Stimulated activated naive CD8-positive, alpha-beta T cell treated with anti-CD3 and anti-CD28 coated beads, Interleukin-15, amount 100 ng/mL, for 72 hours (primary cell): ENCODE results near the gene CAPN5.
A peak's percentile ranks its signal among the peaks of the same experiment; 100 is the strongest.
"Not testable (repeated sequence)": the region's sequence is repeated elsewhere in the genome, so short reads cannot be mapped to it uniquely, and the experiment has no call there.

ENCODE experiments used
- ATAC-seq: fragments of 150-1000 bp; cut with Tn5 transposase; 2 replicates; pipeline ENCODE4 v1.10.0; 2021; ENCODE audit warnings: mild to moderate bottlenecking, moderate library complexity
- DNase-seq, 2 donors: peaks; one replicate each; pipeline ENCODE4 v3.0.0; 2021 to 2022
- H3K27ac Mint-ChIP-seq, 2 donors: one replicate each; pipeline ENCODE4 v1.8.0; 2022; ENCODE audit warnings: mild to moderate bottlenecking in 2 of 2, mixed read lengths in 2 of 2, moderate library complexity in 2 of 2
- H3K27me3 Mint-ChIP-seq: one replicate; pipeline ENCODE4 v1.8.0; 2022; ENCODE audit warnings: mixed read lengths
- H3K4me1 Mint-ChIP-seq: one replicate; pipeline ENCODE4 v1.8.0; 2022; ENCODE audit warnings: mild to moderate bottlenecking, mixed read lengths
- H3K4me3 Mint-ChIP-seq, 2 donors: one replicate each; pipeline ENCODE4 v1.8.0; 2022; ENCODE audit warnings: mild to moderate bottlenecking in 2 of 2, mixed read lengths in 2 of 2, moderate library complexity in 1 of 2
- H3K9me3 Mint-ChIP-seq, 2 donors: one replicate each; pipeline ENCODE4 v1.8.0; 2022; ENCODE audit warnings: mixed read lengths in 2 of 2

CAPN5 gene

DNA sequence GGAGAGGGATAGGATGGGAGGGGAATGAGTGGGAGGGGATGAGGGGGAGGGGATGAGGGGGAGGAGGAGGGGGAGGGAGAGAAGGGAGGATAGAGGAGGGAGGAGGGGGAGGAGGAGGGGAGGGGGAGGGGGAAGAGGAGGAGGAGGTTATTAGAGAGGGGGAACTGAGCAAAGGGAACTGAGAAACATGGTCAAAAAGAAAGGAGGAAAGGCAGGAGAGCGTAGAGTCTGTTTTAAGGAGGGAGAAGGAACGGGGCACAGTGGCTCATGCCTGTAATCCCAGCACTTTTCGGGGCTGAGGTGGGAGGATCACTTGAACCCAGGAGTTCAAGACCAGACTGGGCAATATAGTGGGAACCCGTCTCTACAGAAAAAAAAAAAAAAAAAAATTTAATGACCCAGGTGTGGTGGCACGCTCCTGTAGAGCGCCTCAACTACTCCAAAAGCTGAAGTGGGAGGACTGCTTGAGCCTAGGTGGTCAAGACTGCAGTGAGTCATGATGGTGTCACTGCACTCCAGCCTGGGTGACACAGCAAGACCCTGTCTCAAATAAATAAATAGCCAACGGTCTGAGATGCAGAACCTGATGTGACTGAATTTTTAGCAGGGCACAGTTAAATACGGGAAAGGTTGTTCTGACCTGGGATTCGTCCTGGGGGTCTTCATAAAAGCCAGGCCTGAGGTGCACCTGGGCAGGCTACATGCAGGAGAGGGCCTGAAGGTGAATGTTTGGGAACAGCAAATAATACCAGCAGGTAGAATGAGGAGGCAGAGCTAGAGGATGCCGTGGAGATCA is 28.5 kb upstream of the CAPN5 start:
- Mint-ChIP-seq H3K27ac (no peak overlapping the region), H3K4me1 (peaks cover 15% of the 10 kb centered on the region), H3K4me3 (no peak overlapping the region), H3K27me3 (peaks cover 66% of the 10 kb centered on the region), H3K9me3 (no peaks in the 10 kb centered on the region)
- DNase-seq (no peak), ATAC-seq (no peak)

DNA sequence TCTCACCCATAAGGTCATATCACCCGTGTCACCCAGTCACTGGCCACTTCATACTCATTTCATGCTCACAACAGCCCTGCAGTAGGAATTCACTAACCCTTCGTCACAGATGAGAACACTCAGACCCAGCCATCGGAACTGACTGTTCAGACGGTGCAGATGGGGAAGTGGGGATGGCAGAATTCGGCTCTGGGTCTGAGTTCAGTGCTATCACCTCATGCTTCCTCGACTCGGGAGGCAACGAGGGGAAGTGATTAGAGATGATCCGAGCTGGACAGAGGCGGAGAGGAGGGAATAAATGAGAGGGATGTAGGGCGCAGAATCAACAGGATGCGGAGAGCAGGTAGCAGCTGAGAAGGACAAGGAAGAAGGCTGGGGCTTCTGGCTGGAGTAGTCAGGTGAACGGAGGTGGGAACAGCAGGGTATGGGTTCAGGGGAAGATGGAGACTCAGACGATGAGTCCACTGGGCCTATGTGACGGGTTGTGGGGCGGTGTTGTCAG is 27.9 kb upstream of the CAPN5 start:
- Mint-ChIP-seq H3K27me3 (peaks cover 69% of the 10 kb centered on the region), H3K9me3 (no peaks in the 10 kb centered on the region), H3K4me1 (peaks cover 15% of the 10 kb centered on the region), H3K27ac (no peak overlapping the region), H3K4me3 (peak overlapping the region; percentile 34 to 55)
- DNase-seq, result no peak
- ATAC-seq, result peak; percentile 22

DNA sequence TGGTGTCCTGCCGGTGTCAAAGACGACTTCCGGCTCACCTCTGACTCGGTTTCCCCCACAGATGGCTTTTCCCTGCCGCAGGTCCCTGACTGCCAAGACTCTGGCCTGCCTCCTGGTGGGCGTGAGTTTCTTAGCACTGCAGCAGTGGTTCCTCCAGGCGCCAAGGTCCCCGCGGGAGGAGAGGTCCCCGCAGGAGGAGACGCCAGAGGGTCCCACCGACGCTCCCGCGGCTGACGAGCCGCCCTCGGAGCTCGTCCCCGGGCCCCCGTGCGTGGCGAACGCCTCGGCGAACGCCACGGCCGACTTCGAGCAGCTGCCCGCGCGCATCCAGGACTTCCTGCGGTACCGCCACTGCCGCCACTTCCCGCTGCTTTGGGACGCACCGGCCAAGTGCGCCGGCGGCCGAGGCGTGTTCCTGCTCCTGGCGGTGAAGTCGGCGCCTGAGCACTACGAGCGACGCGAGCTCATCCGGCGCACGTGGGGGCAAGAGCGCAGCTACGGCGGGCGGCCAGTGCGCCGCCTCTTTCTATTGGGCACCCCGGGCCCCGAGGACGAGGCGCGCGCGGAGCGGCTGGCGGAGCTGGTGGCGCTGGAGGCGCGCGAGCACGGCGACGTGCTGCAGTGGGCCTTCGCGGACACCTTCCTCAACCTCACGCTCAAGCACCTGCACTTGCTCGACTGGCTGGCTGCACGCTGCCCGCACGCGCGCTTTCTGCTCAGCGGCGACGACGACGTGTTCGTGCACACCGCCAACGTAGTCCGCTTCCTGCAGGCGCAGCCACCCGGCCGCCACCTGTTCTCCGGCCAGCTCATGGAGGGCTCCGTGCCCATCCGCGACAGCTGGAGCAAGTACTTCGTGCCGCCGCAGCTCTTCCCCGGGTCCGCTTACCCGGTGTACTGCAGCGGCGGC is 27.0 kb upstream of the CAPN5 start:
- Mint-ChIP-seq H3K27me3 (peaks cover 75% of the 10 kb centered on the region), H3K27ac (no peak overlapping the region), H3K4me3 (peak overlapping the region; percentile 33 to 60), H3K9me3 (no peaks in the 10 kb centered on the region), H3K4me1 (peaks cover 15% of the 10 kb centered on the region)
- ATAC-seq, result peak; percentile 65
- DNase-seq, result peak; percentile 26 to 32

DNA sequence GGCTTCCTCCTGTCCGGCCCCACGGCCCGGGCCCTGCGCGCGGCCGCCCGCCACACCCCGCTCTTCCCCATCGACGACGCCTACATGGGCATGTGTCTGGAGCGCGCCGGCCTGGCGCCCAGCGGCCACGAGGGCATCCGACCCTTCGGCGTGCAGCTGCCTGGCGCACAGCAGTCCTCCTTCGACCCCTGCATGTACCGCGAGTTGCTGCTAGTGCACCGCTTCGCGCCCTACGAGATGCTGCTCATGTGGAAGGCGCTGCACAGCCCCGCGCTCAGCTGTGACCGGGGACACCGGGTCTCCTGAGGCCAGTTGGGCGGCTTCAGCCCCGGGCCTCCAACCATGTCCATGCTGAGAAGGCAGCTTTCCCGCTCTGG is 26.4 kb upstream of the CAPN5 start:
- ATAC-seq (peak; percentile 33), DNase-seq (no peak)
- Mint-ChIP-seq H3K4me3 (peak overlapping the region; percentile 46 to 60), H3K27me3 (peaks cover 80% of the 10 kb centered on the region), H3K27ac (no peak overlapping the region), H3K9me3 (no peaks in the 10 kb centered on the region), H3K4me1 (peaks cover 15% of the 10 kb centered on the region)

DNA sequence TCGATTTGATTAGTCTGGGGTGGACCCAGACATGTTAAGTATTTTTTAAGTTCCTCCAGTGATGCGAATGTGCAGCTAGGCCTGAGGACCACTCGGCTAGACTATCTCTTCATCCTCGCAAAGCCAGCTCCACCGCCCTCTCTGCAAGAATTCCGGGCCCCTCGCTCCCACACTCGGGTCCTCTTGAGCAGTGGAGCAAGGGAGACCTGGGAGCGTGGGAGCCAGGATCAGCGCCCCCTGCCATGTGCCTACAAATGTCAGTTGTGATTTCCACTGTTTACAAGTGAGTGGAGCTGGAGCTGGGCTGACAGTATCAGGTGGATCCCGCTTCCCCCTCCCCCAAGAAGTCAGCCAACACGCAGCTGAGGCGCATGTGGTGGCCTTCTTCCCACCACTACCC is 25.9 kb upstream of the CAPN5 start:
- no peak for ATAC-seq
- no peaks in the 10 kb centered on the region for H3K9me3 Mint-ChIP-seq
- H3K27me3 Mint-ChIP-seq, result peaks cover 85% of the 10 kb centered on the region

DNA sequence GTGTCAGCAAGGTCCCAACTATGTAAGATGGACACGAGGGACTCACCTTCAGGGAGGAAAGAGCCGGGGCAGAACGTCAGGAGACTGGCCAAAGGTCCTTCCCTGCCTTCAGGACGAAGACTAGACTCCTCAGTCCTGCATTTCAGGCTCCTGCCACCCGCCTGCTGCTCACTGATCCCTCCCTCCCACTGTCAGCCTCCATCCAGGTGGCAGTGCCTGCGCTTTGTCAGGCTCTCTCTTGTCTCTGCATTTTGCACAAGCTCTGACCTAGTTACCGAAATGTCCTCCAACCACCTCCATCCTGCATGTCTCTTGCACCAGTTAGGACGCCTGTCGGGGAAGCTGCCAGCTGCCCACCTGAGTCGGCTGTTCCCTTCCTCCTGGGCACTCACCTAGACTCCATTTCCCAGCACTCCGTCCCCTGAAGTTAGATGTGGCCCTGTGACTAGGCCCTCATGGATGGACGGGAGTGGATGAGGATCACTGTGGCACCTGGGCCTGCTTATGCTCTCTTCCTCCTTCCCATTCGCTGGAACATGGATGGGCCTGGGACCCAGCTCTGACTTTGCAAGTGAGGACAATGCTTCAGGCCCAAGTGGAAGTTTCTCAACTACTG is 24.6 kb upstream of the CAPN5 start:
- H3K27me3 Mint-ChIP-seq, result peaks cover 80% of the 10 kb centered on the region
- H3K9me3 Mint-ChIP-seq, result no peaks in the 10 kb centered on the region
- no peak overlapping the region for H3K4me3 Mint-ChIP-seq
- ATAC-seq, result no peak
- no peak for DNase-seq
- peak overlapping the region in 1 of 2 donors; percentile 23 for H3K27ac Mint-ChIP-seq
- H3K4me1 Mint-ChIP-seq, result peaks cover 32% of the 10 kb centered on the region

More for the DNA sequence above, 25.9 kb upstream of the CAPN5 start:
- Mint-ChIP-seq H3K4me1 (peaks cover 20% of the 10 kb centered on the region), H3K4me3 (peak overlapping the region; percentile 22 to 60), H3K27ac (no peak overlapping the region)
- DNase-seq, result no peak

DNA sequence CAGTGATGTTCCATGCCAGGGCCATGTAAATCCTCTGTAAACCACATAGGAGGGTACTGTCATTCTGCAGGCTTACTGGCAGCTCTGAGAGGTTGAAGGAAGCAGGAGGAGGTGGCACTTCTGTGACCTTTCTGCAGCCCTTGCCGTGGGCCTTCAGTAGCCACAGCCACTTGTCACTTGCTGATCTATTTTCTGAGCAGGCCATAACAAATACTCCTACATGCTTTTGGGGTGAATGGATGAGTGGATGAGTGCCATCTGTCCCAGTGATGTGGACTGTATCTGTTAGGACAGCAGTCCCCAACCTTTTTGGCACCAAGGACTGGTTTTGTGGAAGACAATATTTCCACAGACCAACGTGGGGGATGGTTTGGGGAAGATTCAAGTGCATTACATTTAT is 22.4 kb upstream of the CAPN5 start:
- peaks cover 58% of the 10 kb centered on the region for H3K27me3 Mint-ChIP-seq
- H3K4me3 Mint-ChIP-seq, result no peak overlapping the region
- H3K27ac Mint-ChIP-seq, result no peak overlapping the region
- no peak for DNase-seq
- H3K4me1 Mint-ChIP-seq, result peaks cover 29% of the 10 kb centered on the region
- H3K9me3 Mint-ChIP-seq, result no peaks in the 10 kb centered on the region
- ATAC-seq, result no peak

DNA sequence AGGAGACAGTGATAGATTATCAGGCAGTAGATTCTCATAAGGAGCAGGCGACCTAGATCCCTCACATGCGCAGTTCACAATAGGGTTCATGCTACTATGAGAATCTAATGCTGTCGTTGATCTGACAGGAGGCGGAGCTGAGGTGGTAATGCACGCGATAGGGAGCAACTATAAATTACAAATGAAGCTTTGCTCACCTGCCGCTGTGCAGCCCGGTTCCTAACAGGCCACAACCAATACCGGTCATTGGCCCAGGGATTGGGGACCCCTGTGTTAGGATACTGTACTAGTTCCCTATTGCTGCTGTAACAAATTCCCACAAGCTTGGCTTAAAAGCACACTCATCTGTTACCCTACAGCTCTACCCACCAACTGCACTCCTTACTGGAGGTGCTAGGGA is 21.9 kb upstream of the CAPN5 start:
- Mint-ChIP-seq H3K27me3 (peaks cover 53% of the 10 kb centered on the region), H3K27ac (no peak overlapping the region), H3K9me3 (no peaks in the 10 kb centered on the region), H3K4me1 (peaks cover 29% of the 10 kb centered on the region), H3K4me3 (no peak overlapping the region)
- ATAC-seq (no peak), DNase-seq (no peak)

DNA sequence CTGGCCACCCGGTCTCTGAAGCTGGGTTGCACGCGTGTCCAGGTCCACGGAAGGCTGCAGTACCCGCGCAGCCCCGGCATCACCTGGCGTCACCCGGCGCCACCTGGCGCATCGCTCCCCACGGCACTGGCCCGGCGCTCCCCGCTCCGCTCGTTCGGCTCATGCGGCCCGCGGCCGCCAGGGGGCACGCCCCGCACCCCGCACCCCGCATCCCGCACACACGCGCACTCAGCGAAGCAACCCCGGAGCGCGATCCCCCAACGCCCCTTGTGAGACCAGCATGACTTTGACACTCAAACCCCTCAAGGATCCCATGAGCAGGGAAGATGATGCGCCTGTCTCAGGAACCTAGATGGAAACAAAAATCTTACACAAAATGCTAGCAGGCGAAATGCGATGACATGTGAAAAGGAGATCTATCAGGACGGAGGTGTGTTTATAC is 20.7 kb upstream of the CAPN5 start:
- Mint-ChIP-seq H3K9me3 (no peaks in the 10 kb centered on the region), H3K27ac (no peak overlapping the region), H3K27me3 (peaks cover 41% of the 10 kb centered on the region), H3K4me3 (peak overlapping the region; percentile 38 to 49), H3K4me1 (peaks cover 20% of the 10 kb centered on the region)
- peak; percentile 68 to 73 for DNase-seq
- ATAC-seq, result peak; percentile 72

DNA sequence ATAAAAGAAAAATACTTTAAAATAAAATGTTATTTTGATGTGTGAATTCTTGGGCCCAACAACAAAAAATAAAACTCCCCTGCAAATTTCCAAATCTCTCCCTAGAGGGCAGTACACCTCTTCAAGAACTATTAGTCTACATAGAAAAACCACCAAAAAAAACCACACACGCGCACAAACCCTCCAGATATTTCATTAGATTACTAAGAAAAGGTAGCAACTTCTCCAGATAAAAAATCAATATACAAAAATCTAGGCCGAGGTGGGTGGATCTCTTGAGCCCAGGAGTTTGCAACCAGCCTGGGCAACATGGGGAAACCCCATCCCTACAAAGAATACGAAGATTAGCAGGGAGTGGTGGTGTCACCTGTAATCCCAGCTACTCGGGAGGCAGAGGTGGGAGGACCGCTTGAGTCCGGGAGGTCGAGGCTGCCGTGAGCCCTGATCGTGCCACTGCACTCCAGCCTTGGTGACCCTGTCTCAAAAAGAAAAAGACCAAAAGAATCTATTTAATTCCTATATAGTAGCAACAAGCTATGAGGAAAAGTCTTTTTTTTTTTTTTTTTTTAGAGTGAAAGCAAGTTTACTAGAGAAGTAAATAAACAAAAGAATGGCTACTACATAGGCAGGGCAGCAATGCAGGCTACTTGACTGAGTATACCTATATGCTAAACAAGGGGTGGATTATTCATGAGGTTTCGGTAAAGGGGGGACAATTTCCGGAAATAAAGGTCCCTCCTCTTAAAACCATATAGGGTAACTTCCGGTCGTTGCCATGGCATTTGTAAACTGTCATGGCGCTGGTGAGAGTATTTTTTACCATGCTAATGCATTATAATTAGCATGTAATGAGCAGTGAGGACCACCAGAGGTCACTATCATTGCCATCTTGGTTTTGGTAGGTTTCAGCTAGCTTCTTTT is 19.5 kb upstream of the CAPN5 start:
- peak; percentile 96 for ATAC-seq
- Mint-ChIP-seq H3K4me1 (peaks cover 20% of the 10 kb centered on the region), H3K4me3 (peak overlapping the region; percentile 54 to 73), H3K27ac (peak overlapping the region in 1 of 2 donors; percentile 33), H3K9me3 (no peaks in the 10 kb centered on the region), H3K27me3 (peaks cover 29% of the 10 kb centered on the region)
- peak; percentile 77 to 83 for DNase-seq

DNA sequence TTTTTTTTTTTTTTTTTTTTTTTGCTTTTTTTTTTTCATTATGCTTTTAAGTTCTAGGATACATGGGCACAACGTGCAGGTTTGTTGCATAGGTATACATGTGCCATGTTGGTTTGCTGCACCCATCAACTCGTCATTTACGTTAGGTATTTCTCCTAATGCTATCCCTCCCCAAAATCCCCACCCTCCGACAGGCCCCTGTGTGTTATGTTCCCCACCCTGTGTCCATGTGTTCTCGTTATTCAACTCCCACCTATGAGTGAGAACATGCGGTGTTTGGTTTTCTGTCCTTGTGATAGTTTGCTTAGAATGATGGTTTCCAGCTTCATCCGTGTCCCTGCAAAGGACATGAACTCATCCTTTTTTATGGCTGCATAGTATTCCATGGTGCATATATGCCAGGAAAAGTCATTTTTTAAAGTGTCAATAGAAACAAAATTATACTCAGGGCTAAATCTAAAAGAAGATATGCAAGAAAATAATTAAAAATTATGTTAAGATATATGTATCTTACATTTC is 18.8 kb upstream of the CAPN5 start:
- Mint-ChIP-seq H3K4me1 (peaks cover 20% of the 10 kb centered on the region), H3K27me3 (peaks cover 23% of the 10 kb centered on the region)
- H3K4me3 Mint-ChIP-seq, H3K9me3 Mint-ChIP-seq, ATAC-seq, H3K27ac Mint-ChIP-seq, DNase-seq: not testable (repeated sequence)

DNA sequence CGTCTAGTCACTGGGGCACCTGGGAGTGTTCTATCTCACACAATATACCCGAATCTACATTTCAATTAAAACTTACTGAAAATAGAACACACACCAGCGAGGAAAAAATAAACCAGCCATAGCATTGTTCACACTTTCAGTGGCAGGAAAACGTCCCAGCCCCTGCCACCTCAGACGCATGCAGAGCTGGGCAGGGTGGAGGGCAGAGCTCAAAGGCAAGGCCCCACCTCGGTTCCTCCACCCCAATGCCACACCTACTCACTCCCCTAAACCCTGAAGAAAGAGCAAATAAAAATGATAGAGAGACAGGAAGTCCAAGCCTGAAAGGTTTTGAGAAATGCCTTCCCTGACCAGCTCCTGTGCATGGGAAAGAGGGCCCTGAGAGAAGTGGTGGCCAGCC is 17.7 kb upstream of the CAPN5 start:
- H3K4me3 Mint-ChIP-seq, result no peak overlapping the region

DNA sequence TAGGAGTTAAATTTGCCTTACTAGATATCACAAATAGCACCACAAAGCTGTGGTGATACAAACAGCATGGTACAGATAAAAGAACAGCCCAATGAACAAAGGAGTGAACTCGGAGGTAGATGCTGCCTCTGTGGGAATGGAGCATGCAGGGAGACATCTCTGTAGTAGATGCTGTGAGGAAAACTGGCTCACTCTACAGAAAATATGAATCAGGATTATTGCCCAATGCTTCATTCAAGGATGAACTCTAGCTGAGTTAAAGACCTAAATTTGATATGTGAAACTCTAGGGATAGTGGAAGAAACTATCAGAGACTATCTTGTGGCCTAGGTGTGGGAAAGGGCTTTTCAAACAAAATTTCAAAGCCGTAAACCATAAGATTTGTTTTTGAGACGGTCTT is 15.3 kb upstream of the CAPN5 start:
- H3K9me3 Mint-ChIP-seq, result peaks cover 0 to 11% of the 10 kb centered on the region in 2 donors
- peaks cover 9% of the 10 kb centered on the region for H3K4me1 Mint-ChIP-seq
- H3K27ac Mint-ChIP-seq, result no peak overlapping the region
- H3K4me3 Mint-ChIP-seq, result no peak overlapping the region
- DNase-seq, result no peak
- H3K27me3 Mint-ChIP-seq, result no peaks in the 10 kb centered on the region
- ATAC-seq, result no peak

More for the DNA sequence above, 17.7 kb upstream of the CAPN5 start:
- DNase-seq, result no peak
- ATAC-seq, result no peak
- Mint-ChIP-seq H3K4me1 (peaks cover 20% of the 10 kb centered on the region), H3K9me3 (no peaks in the 10 kb centered on the region), H3K27me3 (peaks cover 19% of the 10 kb centered on the region), H3K27ac (peak overlapping the region in 1 of 2 donors; percentile 84)

DNA sequence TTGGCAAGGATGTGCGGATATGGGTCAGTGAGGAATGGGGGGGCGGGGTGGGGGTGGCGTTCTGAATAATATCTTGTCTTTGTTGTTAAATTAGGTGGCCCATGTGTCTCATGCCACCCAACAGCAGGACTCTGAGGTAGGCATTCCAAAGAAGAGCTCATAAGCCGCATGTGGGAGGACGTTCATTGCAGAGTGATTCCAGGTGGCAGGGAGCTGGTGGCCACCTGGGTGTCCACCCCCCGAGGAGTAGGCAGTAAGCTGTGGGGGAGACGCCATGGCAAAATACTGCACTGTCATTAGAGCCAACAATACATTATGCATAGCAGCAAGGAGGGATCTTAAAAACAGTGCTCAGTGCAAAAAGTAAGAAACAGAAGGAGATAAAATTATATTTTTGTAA is 14.3 kb upstream of the CAPN5 start:
- Mint-ChIP-seq H3K4me1 (no peaks in the 10 kb centered on the region), H3K27ac (no peak overlapping the region), H3K4me3 (no peak overlapping the region), H3K9me3 (peaks cover 4 to 16% of the 10 kb centered on the region in 2 donors), H3K27me3 (no peaks in the 10 kb centered on the region)
- ATAC-seq (no peak), DNase-seq (no peak)
